K562 (cell line): ENCODE results near the gene RFX7. TPM values are rescaled to one million over a fixed set of nuclear protein-coding genes. Genes with fewer than 3 reads are reported as not detected.

Experiments used
- ATAC-seq: fragments of 200-7000 bp; cut with Tn5 transposase; 3 replicates; pipeline ENCODE4 v1.9.1; 2020; ENCODE audit warnings: moderate library complexity
- BruUV-seq: library from RNA; stranded (reverse); fragments of 400-500 nt; replicated peaks from 2 replicates; lab custom pipeline; 2021; lab: Mats Ljungman, UMichigan
- CTCF ChIA-PET: fragments of 300-600 bp; formaldehyde crosslinking; extraction: SDS; loops from one replicate; lab custom pipeline; 2021; ENCODE audit warnings: low intra/inter-chr PET ratio; lab: Yijun Ruan, JAX
- POLR2A ChIA-PET: fragments of 300-600, 350-650 bp; sonication (Branson Sonifier 250); formaldehyde crosslinking; extraction: SDS; loops from one replicate; lab custom pipeline; 2021; ENCODE audit warnings: antibody characterized with exemption, inconsistent platforms; lab: Yijun Ruan, JAX
- DNase-seq, 4 experiments: peaks; one replicate each; pipeline versions ENCODE4 v3.0.0 to v3.0.0-alpha.2; 2011 to 2018; ENCODE audit warnings: low spot score in 3 of 4, mixed read lengths in 3 of 4; ENCODE audit errors: extremely low read depth in 1 of 4
- FAIRE-seq: peaks from 2 replicates; lab custom pipeline; 2011; peaks lifted over from hg19 to GRCh38; lab: Jason Lieb, UNC
- H2AFZ ChIP-seq: 2 replicates; pipeline ENCODE4 v1.6.0; 2011; ENCODE audit warnings: low read depth, low read length, control low read depth, inconsistent platforms
- H3K27ac ChIP-seq: fragments of 200-600 bp; 3 replicates; pipeline ENCODE4 v1.8.0; 2011; ENCODE audit warnings: low read depth, mild to moderate bottlenecking, control low read depth, inconsistent platforms, low read length, moderate library complexity, mixed read lengths; ENCODE audit errors: extremely low read depth
- H3K27me3 ChIP-seq, 2 experiments: fragments of 300-600 bp in 1 of 2; 2 replicates in 1 of 2; 3 replicates in 1 of 2; pipeline versions ENCODE4 v1.6.0 to v1.8.0; 2011; ENCODE audit warnings: inconsistent platforms in 2 of 2, low read length in 2 of 2, mild to moderate bottlenecking in 1 of 2, mixed read lengths in 1 of 2, moderate library complexity in 1 of 2; ENCODE audit not compliant: control insufficient read depth in 2 of 2, insufficient read depth in 2 of 2
- H3K36me3 ChIP-seq: fragments of 300-600 bp; 3 replicates; pipeline ENCODE4 v1.8.0; 2011; ENCODE audit warnings: mild to moderate bottlenecking, low read length, inconsistent platforms; ENCODE audit not compliant: control insufficient read depth, insufficient read depth
- H3K4me1 ChIP-seq, 2 experiments: fragments of 200-600 bp in 1 of 2; replicated peaks in 1 of 2; 2 replicates in 1 of 2; 3 replicates in 1 of 2; pipeline versions ENCODE4 v1.5.1 to v1.8.0; 2011; ENCODE audit warnings: inconsistent platforms in 2 of 2, low read length in 2 of 2, mild to moderate bottlenecking in 1 of 2, mixed read lengths in 1 of 2, moderate library complexity in 1 of 2; ENCODE audit not compliant: control insufficient read depth in 2 of 2, insufficient read depth in 2 of 2
- H3K4me2 ChIP-seq: 2 replicates; pipeline ENCODE4 v1.6.1; 2011; ENCODE audit warnings: low read length, control low read depth, inconsistent platforms, mixed read lengths; ENCODE audit not compliant: insufficient read depth
- H3K4me3 ChIP-seq: fragments of 200-600 bp; sonication (generic), shearing (Covaris generic); 2 replicates; pipeline ENCODE4 v1.5.1; 2016; ENCODE audit warnings: control low read depth, inconsistent platforms
- H3K79me2 ChIP-seq: fragments of 200-600 bp; 3 replicates; pipeline ENCODE4 v1.8.0; 2011; ENCODE audit warnings: low read length, inconsistent platforms; ENCODE audit not compliant: control insufficient read depth, insufficient read depth
- H3K9ac ChIP-seq, 2 experiments: 2 replicates each; pipeline versions ENCODE4 v1.6.0 to v1.6.1; 2011; ENCODE audit warnings: low read depth in 2 of 2, low read length in 2 of 2, control low read depth in 1 of 2, inconsistent platforms in 1 of 2, mild to moderate bottlenecking in 1 of 2, mixed read lengths in 1 of 2; ENCODE audit not compliant: insufficient read depth in 1 of 2
- H3K9me1 ChIP-seq: one replicate; pipeline ENCODE4 v1.6.0; 2011; ENCODE audit warnings: inconsistent platforms, mild to moderate bottlenecking, low read length, moderate library complexity; ENCODE audit not compliant: control insufficient read depth, insufficient read depth
- H3K9me3 ChIP-seq: replicated peaks from 2 replicates; pipeline ENCODE4 v1.5.1; 2011; ENCODE audit warnings: low read depth, low read length, inconsistent platforms; ENCODE audit not compliant: control insufficient read depth, insufficient read depth
- H4K20me1 ChIP-seq: replicated peaks from 2 replicates; pipeline ENCODE4 v1.6.1; 2011; ENCODE audit warnings: low read length, inconsistent platforms, mixed read lengths; ENCODE audit not compliant: control insufficient read depth, insufficient read depth
- CLOCK ChIP-seq: fragments of 250-450 bp; sonication (Bioruptor Pico); IDR thresholded peaks from 2 replicates; pipeline ENCODE4 v1.4.0; 2020; ENCODE audit warnings: mild to moderate bottlenecking, moderate library complexity, borderline replicate concordance
- FOXJ3 ChIP-seq: sonication (generic); formaldehyde crosslinking; IDR thresholded peaks from 2 replicates; pipeline ENCODE4 v1.4.0; 2020; ENCODE audit warnings: mild to moderate bottlenecking, missing genetic modification reagents
- NR1H2 ChIP-seq: sonication (generic); formaldehyde crosslinking; IDR thresholded peaks from 2 replicates; pipeline ENCODE4 v1.4.0; 2020; ENCODE audit warnings: mild to moderate bottlenecking, missing genetic modification reagents
- ZNF133 ChIP-seq: fragments of 250-450 bp; sonication (Bioruptor Pico); IDR thresholded peaks from 2 replicates; pipeline ENCODE4 v1.4.0; 2020; ENCODE audit warnings: mild to moderate bottlenecking
- ZNF175 ChIP-seq: fragments of 200-800 bp; sonication (Bioruptor generic); IDR thresholded peaks from 2 replicates; pipeline ENCODE4 v1.6.1; 2016; ENCODE audit warnings: low read depth, mild to moderate bottlenecking, missing genetic modification characterization, missing compliant biosample characterization
- ZNF431 ChIP-seq: sonication (generic); formaldehyde crosslinking; IDR thresholded peaks from 2 replicates; pipeline ENCODE4 v1.8.0; 2022; ENCODE audit warnings: mild to moderate bottlenecking, missing genetic modification reagents
- ZNF655 ChIP-seq: fragments of 250-450 bp; sonication (Bioruptor Pico); IDR thresholded peaks from 2 replicates; pipeline ENCODE4 v1.5.0; 2021
- ZZZ3 ChIP-seq: fragments of 450-650 bp; IDR thresholded peaks from 2 replicates; pipeline ENCODE4 v1.6.1; 2016; ENCODE audit warnings: antibody characterized with exemption, mild to moderate bottlenecking, moderate library complexity
- WGBS: fragments of 100-300 bp; shearing (Covaris generic); methylation state at CpG from one replicate; pipeline ENCODE4 v1.1.6; 2016; ENCODE audit warnings: low coverage, mixed read lengths; ENCODE audit not compliant: insufficient coverage; ENCODE audit errors: missing lambda C conversion rate; 5-methylcytosine and 5-hydroxymethylcytosine counted together
- in situ Hi-C: fragments of 300-500 bp; cut with MboI; formaldehyde crosslinking; loops from 4 replicates; pipeline ENCODE4 v1.15.0; 2018; ENCODE audit warnings: inconsistent platforms, mixed read lengths
- intact Hi-C: fragments of 100-400 bp; cut with micrococcal nuclease; formaldehyde crosslinking; loops from 2 replicates; pipeline ENCODE4 v1.14.2; 2022
- polyA plus RNA-seq, 8 experiments: library from polyadenylated mRNA; depleted of rRNA in 4 of 8; stranded (reverse) in 5 of 8; unstranded in 3 of 8; fragments of >200 nt; fragmentation: Nextera tagmentation in 2 of 8; fragmentation: Illumina TruSeq in 1 of 8; extraction: Ambion mirVana in 2 of 8; extraction: Trizol in 1 of 8; gene quantifications; 2 replicates each; pipeline versions ENCODE4 v1.2.1 to v1.2.3, GENCODE V29; 2011 to 2014; ENCODE audit warnings: inconsistent platforms in 1 of 8, missing spikeins in 1 of 8
- total RNA-seq, 7 experiments: library from RNA; depleted of rRNA in 6 of 7; stranded (reverse); fragments of >200 nt in 6 of 7; fragmentation: Illumina TruSeq in 2 of 7; extraction: Trizol in 2 of 7; gene quantifications; 2 replicates each; pipeline versions ENCODE4 v1.2.1 to v1.2.3, GENCODE V29; 2011 to 2021; ENCODE audit warnings: low replicate concordance in 1 of 7

Gene RFX7
- total and polyA plus RNA-seq, 9 of the 15 experiments (the other 6 are each of a cell fraction or from before 2014, with no cell fraction given) = 2.4 to 17.9 (median 6.3) TPM

- no peak for DNase-seq
- Histone ChIP-seq H3K4me3 (no peak overlapping the region), H2AFZ (no peak overlapping the region), H3K27ac (no peak overlapping the region), H3K4me1 (no peaks in the 10 kb centered on the region), H3K4me2 (no peak overlapping the region), H3K9me3 (no peaks in the 10 kb centered on the region), H3K9ac (no peak overlapping the region), H4K20me1 (no peaks in the 10 kb centered on the region), H3K9me1 (no peaks in the 10 kb centered on the region), H3K36me3 (peaks cover 6% of the 10 kb centered on the region; the same call in 1 of the 3 replicates), H3K27me3 (no peaks in the 10 kb centered on the region), H3K79me2 (peaks cover 38% of the 10 kb centered on the region; the same call in 2 of the 3 replicates)
- WGBS = 29% methylated on average over 1 of the region's 1 CpG
- BruUV-seq = no TSS peak
- TF ChIP-seq ZNF431 (CRISPR knock-in tag) (no peak), CLOCK (CRISPR knock-in tag) (no peak), FOXJ3 (CRISPR knock-in tag) (no peak), ZNF655 (CRISPR knock-in tag) (no peak), ZNF133 (CRISPR knock-in tag) (no peak), NR1H2 (no peak), ZZZ3 (no peak), ZNF175 (no peak)
- POLR2A ChIA-PET = interaction anchor here (0.6 kb wide), 1 partner anchor 11 kb away, joined by 3 read pairs; no protein-coding TSS in a partner anchor
- CTCF ChIA-PET = no interaction called here
- FAIRE-seq = no peak
- ATAC-seq = no peak
- in situ Hi-C loops = no loop called here
- intact Hi-C loops = no loop called here
Observed at GRCh38 chr15:56215769-56216168, 27.9 kb downstream of the RFX7 start.
